ENCODE results near the gene PPHLN1. TPM values are rescaled to one million over a fixed set of nuclear protein-coding genes. Genes with fewer than 3 reads are reported as not detected.
A peak's percentile ranks its signal among the peaks of the same experiment; 100 is the strongest.
"Not testable (repeated sequence)": the region's sequence is repeated elsewhere in the genome, so short reads cannot be mapped to it uniquely, and the experiment has no call there.

The PPHLN1 gene
- total RNA-seq, 4 donors from 2014 or later, result 42.7 to 57.1 (median 53.2) TPM

DNA sequence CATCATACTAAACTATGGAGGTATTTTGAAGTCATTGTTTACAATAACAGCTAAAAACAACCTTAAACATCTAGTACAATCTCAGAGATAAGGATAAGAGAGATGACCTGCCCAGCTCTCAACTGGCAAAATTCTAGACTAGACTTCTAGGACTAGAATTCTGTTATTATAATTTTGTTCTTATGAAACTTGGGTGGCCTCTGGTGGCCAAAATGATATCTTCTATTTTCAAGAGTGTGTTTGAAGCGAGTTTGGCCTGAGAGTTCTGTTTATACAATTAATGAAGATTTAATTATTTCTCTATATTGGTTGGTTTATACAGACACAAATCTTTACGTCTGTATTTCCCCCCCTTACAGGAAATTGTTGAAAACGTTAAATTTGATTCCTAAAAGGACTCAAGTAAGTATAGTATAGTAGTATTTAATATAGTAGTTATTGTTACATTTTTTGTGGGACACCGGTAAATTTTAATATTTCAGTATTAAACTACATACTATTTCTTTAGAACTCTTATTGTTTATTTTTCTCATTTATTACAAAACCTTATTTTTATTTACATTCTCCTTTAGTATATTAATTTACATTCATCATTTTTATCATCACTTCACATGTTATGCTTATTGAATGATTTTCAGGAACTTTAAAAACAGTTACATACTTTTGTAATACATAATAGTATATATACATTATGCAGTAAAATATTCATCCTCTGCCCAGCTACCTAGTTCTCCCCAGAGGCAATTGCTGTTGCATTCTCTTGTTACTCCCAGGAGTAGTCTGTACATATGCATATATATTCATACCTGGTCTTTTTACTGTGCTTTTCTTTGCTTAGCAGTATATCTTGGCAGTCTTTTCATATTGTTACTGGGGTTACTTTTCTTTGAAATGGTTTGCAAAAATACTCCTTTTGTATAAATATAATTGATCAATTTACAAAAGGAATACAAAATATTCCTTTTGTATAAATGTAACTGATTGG lies 6.6 kb downstream of the PPHLN1 start:
- no peak for ATAC-seq (ENCODE audit: low FRiP score)
- peak in 1 of 3 donors; percentile 12 for TF ChIP-seq CTCF (IDR thresholded peaks at IDR 0.05)
- DNase-seq (ENCODE audit: low spot score), result no peak

DNA sequence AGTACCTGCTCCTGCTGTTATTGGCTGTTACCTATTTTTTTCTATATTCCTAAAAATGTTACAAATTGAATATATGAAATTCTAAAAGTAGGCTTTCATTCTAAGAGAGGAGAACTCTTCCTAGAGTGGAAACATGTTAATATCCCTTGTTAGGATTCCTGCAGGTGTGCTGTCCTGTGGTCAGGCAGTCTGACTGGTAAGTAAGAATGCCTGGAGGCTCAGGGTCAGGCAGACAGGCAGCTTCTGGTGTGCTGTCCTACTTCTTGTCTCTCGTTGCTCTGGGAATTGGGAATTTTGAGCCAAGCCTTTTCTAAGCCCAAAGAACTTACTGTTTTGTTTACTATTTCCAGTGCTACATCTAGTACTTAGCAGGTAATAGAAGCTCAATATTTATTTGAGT lies 10.3 kb downstream of the PPHLN1 start:
- no peak for ATAC-seq (ENCODE audit: low FRiP score)
- TF ChIP-seq CTCF (IDR thresholded peaks at IDR 0.05), result no peak
- DNase-seq (ENCODE audit: low spot score), result no peak

GRCh38 chr12:42338280-42338679 lies 12.3 kb downstream of the PPHLN1 start:
- ATAC-seq (ENCODE audit: low FRiP score), result no peak
- TF ChIP-seq CTCF (IDR thresholded peaks at IDR 0.05), result no peak
- DNase-seq (ENCODE audit: low spot score), result no peak

DNA sequence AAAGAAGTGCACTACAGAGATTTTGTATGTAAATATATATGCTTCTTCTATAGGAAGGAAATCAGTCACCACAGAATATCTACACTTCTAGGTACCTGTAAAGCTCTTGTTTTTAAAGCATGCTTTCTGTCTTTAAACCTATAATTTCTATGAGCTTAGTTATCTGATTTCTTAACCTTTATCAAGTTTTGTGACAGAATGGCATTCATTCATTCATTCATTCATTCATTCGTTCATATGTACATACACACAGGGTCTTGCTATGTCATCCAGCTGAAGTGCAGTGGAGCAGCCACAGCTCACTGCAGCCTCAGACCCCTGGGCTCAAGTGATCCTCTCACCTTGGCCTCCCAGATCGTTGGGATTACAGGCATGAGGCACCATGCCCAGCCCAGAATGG lies 16.1 kb downstream of the PPHLN1 start:
- no peak for TF ChIP-seq CTCF (IDR thresholded peaks at IDR 0.05)
- DNase-seq (ENCODE audit: low spot score) (no peak), ATAC-seq (ENCODE audit: low FRiP score) (no peak)

GRCh38 chr12:42343721-42344120 lies 17.8 kb downstream of the PPHLN1 start:
- DNase-seq (ENCODE audit: low spot score) (no peak), ATAC-seq (ENCODE audit: low FRiP score) (no peak)
- TF ChIP-seq CTCF (IDR thresholded peaks at IDR 0.05), result no peak

DNA sequence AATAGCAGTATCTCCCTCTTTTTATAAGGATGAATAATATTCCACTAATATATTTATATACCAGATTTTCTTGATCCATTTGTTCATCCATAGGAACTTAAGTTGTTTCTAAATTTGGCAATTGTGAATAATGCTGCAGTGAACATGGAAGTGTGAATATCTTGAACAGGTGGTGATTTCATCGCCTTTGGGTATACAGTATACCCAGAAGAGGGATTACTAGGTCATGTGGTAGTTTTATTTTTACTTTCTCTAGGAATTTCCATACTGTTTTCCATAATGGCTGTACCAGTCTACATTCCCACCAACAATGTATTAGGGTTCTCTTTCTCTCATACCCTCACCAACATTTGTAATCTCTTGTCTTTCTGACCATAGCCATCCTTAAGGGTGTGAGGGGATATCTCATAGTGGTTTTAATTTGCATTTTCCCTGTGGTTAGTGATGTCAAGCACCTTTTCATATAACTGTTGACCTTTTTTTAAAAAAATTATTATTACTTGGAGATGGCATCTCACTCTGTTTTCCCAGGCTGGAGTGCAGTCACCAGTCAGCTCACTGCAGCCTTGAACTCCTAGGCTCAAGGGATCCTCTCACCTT lies 20.5 kb downstream of the PPHLN1 start:
- ATAC-seq (ENCODE audit: low FRiP score), result no peak
- no peak for DNase-seq (ENCODE audit: low spot score)
- no peak for TF ChIP-seq CTCF (IDR thresholded peaks at IDR 0.05)

DNA sequence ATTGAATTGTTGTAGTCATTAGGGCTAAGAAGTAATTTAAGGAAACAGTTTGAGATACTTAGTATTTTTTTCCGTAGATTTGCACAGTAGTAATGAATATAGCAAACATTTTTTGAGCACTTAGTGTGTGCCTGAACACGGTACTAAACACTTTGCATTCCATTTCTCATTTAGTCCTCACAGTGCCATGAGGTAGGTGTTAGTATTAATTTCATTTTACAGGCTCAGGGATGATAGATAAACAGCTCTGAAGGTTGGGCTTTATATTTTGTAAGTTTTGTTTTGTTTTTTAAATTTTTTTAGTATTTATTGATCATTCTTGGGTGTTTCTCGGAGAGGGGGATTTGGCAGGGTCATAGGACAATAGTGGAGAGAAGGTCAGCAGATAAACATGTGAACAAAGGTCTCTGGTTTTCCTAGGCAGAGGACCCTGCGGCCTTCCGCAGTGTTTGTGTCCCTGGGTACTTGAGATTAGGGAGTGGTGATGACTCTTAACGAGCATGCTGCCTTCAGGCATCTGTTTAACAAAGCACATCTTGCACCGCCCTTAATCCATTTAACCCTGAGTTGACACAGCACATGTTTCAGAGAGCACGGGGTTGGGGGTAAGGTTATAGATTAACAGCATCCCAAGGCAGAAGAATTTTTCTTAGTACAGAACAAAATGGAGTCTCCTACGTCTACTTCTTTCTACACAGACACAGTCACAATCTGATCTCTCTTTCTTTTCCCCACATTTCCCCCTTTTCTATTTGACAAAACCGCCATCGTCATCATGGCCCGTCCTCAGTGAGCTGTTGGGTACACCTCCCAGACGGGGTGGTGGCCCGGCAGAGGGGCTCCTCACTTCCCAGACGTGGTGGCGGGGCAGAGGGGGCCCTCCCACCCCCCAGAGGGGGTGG lies 23.4 kb downstream of the PPHLN1 start:
- not testable (repeated sequence) for ATAC-seq (ENCODE audit: low FRiP score); DNase-seq (ENCODE audit: low spot score)

- ATAC-seq (ENCODE audit: low FRiP score); DNase-seq (ENCODE audit: low spot score): not testable (repeated sequence)
These were observed 24.0 kb downstream of the PPHLN1 start for GRCh38 chr12:42350021-42350407.

All from omental fat pad (tissue), 4 donors.